ENCODE measurements around the gene SARDH. TPM values are rescaled to one million over a fixed set of nuclear protein-coding genes. Genes with fewer than 3 reads are reported as not detected.
"Not testable (repeated sequence)": the region's sequence is repeated elsewhere in the genome, so short reads cannot be mapped to it uniquely, and the experiment has no call there.

SARDH gene
- total RNA-seq, 1 experiment from 2014 or later = 31.0 TPM

DNA sequence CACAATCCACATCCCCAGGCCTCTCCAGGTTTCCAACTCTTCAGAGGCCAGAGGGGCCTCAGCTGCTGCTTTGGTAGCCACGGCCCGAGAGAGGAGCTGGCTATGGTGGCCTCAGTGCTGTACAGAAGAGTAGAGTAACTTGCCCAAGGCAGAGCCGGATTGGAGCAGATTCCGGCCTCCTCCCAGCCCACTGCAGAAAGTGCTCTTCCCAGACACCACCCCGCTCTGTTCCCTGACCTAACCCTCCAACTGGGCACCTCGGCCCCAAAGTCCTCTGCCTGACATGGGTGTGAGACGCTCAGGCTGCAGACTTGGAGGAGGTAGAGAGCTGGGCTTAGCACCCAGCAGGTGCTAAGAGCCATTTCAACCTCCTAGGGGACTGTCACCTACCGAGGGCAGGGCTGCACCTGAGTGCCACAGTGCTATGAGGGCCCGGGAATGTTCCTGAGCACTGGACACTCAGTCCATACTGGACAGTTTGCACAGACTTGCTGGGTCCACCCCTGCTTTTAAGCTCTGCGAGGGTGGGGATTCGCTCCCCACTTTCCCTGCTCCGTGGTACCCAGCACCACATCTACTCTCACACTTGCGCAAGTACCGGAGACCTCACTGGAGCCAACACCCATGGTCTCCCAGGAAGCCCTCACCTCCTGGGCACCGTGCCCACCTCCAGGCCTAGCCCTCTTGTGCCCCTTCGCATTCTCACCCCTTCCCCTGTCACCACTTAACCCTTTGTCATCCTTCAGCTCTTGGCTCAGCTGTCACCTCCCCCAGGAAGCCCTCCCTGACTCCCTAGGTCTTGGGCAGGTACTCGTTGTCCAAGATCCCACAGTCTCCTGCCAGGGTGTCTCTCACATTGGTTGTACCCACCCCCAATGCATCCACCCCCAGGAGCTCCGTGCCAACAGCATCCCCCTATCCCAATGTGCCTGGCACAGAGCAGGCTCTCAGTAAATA, 52.2 kb downstream of the SARDH start:
- no peak for DNase-seq (ENCODE audit: low spot score)

- DNase-seq (ENCODE audit: low spot score) = no peak
Measured at GRCh38 chr9:133684936-133685361, 53.2 kb downstream of the SARDH start.

- DNase-seq (ENCODE audit: low spot score) = no peak
Measured at GRCh38 chr9:133684121-133684935, 53.8 kb downstream of the SARDH start.

DNA sequence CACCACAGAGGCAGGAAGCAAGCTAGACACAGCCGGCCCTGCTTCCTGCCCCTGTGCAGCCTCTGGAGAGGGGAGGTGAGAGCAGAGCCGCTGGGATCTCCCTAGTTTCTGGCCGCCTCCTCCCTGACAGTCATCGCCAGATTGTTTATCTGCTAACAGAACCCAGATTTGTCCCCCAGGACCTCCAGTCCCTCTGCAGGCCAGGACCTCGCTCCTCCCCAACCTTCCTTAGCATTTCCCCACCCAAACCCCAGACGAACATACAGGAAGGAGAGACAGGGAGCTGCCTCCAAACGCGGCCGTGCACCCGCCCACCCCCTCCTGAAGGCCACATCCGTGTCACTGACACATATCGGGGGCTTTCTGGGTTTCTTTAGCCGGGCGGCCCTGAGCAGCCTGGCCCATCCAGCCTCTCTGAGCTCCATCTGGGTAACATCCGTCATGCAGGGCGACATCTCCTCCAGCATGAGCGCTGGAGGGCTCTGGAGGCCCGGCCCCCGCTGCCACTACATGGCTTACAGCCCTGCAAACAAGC, 54.5 kb downstream of the SARDH start:
- DNase-seq (ENCODE audit: low spot score) = no peak

DNA sequence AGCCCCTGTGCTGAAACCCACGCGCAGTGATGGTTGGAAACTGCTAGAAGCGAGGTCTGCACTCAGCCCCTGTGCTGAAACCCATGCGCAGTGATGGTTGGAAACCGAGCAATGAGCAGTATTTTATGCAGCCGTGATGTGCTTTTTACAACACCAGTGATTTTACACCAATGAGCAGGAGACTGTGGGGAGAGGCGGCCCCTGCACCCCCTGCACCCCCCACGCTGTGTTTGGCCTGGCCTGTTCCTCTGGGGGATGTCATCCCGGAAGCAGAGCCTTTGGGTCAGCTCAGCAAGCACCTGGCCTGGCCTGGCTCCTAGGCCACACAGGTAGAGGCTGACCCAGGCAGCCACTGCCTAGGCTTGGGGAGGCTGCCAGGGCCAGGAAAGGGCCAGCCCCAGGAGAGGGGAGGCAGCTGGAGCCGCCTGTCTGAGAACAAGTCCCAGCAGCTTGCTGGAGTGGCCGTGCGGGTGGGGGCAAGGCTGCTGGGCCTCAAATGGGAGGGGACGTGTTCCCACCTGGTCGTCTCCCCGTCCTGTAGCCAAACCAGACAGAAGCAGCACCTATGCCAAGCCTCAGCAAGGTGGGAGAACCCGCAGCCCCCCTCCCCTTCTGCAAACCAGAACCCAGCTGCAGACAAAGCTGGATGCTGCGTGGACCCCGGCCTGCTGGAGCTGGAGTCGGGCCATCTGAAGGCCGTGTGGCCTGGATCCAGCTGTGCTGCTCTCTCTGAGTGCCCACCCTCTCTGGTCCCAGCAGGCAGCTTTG, 55.1 kb downstream of the SARDH start:
- no peak for DNase-seq (ENCODE audit: low spot score)

- DNase-seq (ENCODE audit: low spot score) = no peak
Measured at GRCh38 chr9:133681658-133682306, 56.4 kb downstream of the SARDH start.

- DNase-seq (ENCODE audit: low spot score) = no peak
Measured at GRCh38 chr9:133680976-133681657, 57.0 kb downstream of the SARDH start.

GRCh38 chr9:133680250-133680975, 57.7 kb downstream of the SARDH start:
- DNase-seq (ENCODE audit: low spot score) = no peak

DNA sequence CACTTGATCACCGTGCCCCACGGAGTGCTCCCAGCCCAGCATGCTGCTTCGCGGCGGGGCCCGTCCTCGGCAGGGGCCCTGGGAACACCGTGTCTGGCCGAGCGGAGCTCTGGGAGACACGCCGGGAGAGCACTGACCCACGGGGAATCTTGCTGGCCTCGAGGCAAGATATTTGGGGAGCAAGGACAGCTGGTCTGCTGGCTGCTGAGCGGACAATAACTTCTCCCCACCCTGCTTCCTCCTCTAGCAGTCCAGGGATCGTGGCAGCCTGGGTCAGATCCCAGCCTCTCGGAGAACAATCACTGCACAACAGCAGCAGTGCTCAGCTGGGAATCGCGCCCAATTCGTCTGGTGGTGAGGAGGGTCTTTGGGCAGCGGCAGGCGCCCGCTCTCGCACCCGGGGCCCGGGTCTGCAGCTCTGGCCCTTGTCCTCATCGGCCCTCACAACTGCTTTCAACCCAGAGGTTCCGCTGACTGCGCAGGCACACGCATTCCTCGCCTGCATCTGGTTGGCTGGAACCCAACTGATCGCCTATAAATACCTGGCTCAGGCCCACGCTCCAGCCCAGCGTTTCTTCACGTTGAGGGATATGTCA, 58.6 kb downstream of the SARDH start:
- no peak for DNase-seq (ENCODE audit: low spot score)

GRCh38 chr9:133679056-133679455, 59.1 kb downstream of the SARDH start:
- no peak for DNase-seq (ENCODE audit: low spot score)

DNA sequence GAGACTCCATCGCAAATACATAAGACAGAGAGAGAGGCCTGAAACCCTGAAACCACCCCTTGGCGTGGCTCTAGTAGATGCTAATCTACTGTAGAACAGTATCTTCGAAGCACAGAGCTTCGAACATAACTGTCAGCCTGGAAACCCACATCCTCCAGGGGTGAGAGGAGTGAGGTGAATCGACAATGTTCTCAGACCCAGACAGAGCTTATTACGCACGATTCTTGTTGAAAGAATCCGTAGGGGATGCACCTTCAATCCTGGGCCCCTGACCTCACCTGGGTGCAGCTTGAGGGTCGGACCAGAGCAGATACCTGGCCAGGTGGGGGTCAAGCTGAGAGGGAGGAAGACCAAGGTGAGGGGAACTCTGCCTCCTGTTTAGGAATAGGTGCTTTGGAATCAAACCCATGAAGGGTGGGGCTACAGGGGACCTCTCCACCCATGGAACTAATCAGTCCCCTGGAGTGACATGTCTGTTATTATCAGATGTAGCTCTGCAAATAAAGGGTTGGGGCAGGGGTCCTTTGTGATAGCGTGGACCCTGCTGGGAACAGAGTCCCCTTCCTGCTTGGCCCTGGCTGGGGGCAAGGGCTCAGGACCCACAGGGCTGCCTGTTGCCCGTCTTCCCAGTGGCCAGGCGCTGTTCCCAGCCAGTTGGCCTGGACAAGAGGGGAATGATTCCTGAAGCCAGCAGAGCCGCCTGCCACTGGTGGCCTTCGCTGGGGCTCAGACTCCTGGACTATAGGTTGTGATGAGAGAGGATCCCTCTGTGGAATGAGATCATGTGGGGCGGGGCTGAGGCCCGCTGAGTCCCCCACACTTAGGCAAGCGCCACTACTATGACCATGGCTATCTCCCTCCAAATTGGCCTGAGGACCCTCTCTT, 60.8 kb downstream of the SARDH start:
- DNase-seq (ENCODE audit: low spot score) = no peak

GRCh38 chr9:133676450-133676849, 61.7 kb downstream of the SARDH start:
- no peak for DNase-seq (ENCODE audit: low spot score)

GRCh38 chr9:133675796-133676195, 62.4 kb downstream of the SARDH start:
- DNase-seq (ENCODE audit: low spot score) = not testable (repeated sequence)

GRCh38 chr9:133674091-133674490, 64.1 kb downstream of the SARDH start:
- DNase-seq (ENCODE audit: low spot score) = no peak

- no peak for DNase-seq (ENCODE audit: low spot score)
Measured at GRCh38 chr9:133673258-133673655, 64.9 kb downstream of the SARDH start.

DNA sequence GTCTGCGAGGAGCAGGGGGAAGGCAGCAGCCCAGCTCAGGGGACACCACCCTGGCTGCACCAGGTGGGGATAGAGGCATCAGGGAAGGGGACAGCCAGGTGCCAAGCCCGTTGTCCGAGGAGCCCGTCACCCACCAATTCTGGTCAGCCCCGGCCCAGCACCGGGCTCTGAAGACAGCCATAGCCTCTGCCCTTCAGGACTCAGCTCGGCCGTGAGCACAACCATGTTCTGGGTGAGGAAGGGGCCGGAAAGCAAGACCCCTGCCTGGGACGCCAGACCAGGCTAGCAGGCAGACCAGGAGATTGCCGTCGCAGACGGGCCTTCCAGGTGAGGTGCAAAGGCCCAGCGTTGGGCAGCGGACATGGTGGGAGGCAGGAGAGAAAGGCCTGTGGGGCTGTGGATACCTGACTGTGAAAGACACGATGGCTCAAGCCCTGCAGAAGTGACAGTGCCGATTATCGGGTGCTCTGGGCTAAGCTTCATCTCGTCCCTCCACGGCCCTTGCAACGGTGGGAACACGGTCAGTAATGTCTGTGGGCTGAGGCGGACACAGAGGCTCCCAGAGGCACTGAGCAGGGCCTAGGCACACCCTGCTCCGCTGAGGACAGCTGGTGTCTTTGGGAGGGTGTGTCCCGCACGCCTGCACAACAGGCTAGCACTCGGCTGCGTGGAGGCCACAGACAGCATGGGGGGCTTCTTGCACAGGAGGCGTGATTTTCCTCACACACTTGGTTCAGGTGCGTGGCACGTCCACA, 65.5 kb downstream of the SARDH start:
- no peak for DNase-seq (ENCODE audit: low spot score)

GRCh38 chr9:133671371-133671770, 66.8 kb downstream of the SARDH start:
- no peak for DNase-seq (ENCODE audit: low spot score)

- DNase-seq (ENCODE audit: low spot score) = no peak
Measured at GRCh38 chr9:133670466-133670865, 67.7 kb downstream of the SARDH start.

Measured in A172 (cell line).